Measurements from ENCODE around the gene GALM. TPM values are rescaled to one million over a fixed set of nuclear protein-coding genes. Genes with fewer than 3 reads are reported as not detected.

GALM gene
- polyA plus RNA-seq, 1 donor from 2014 or later = not detected

DNA sequence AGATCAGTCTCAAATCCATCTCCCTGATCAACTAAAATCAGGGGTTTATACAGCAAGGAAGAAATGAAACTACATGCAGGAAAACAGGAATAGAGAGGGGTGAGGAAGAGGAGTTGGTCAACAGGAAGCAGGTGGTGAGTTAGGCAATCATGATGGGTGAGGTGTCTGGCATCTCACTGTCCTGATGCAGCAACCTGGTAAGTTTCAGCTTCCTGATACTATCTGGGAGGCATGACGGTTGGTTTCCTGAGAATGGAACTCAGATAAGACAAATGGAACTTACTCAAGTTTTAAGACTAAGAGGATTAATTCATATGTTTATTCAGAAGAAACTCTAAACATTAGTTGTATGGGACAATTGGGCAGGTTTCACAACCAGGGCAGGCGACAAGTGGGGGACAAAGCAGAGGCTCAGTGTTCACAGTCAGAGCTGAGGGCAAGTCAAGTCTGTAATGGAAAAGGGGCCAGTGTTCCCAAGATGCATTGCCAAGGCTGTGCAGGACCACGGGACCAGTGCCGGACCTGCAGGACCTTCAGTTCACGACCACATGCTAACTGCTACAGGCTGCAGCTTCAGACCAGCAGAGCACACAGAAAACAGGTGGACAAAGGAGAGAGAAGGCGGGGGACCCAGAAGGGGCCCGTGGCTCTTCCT is 17.7 kb upstream of the GALM start:
- Histone ChIP-seq H3K4me3 (ENCODE audit: low read length) (no peak overlapping the region), H3K9me3 (ENCODE audit: low read length) (no peaks in the 10 kb centered on the region), H4K20me1 (ENCODE audit: insufficient read depth) (no peaks in the 10 kb centered on the region), H2AFZ (ENCODE audit: low read depth, low read length) (no peak overlapping the region), H3F3A (ENCODE audit: insufficient read depth, low read length, poor library complexity, severe bottlenecking) (no peaks in the 10 kb centered on the region), H3K9ac (ENCODE audit: low read length) (no peak overlapping the region), H3K27ac (ENCODE audit: low read length) (no peak overlapping the region), H3K4me2 (ENCODE audit: low read length) (no peak overlapping the region), H3K27me3 (ENCODE audit: insufficient read depth, low read depth, low read length) (no peaks in the 10 kb centered on the region), H3K79me2 (replicated peaks; ENCODE audit: insufficient read depth, low read length) (no peaks in the 10 kb centered on the region), H3K36me3 (ENCODE audit: insufficient read depth, low read length) (no peaks in the 10 kb centered on the region), H3K9me2 (ENCODE audit: insufficient read depth, low read length) (no peaks in the 10 kb centered on the region)
- no peak for TF ChIP-seq RAD21 (conservative IDR thresholded peaks at IDR 0.05)
- TF ChIP-seq, protein P1, sequence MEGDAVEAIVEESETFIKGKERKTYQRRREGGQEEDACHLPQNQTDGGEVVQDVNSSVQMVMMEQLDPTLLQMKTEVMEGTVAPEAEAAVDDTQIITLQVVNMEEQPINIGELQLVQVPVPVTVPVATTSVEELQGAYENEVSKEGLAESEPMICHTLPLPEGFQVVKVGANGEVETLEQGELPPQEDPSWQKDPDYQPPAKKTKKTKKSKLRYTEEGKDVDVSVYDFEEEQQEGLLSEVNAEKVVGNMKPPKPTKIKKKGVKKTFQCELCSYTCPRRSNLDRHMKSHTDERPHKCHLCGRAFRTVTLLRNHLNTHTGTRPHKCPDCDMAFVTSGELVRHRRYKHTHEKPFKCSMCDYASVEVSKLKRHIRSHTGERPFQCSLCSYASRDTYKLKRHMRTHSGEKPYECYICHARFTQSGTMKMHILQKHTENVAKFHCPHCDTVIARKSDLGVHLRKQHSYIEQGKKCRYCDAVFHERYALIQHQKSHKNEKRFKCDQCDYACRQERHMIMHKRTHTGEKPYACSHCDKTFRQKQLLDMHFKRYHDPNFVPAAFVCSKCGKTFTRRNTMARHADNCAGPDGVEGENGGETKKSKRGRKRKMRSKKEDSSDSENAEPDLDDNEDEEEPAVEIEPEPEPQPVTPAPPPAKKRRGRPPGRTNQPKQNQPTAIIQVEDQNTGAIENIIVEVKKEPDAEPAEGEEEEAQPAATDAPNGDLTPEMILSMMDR (IDR thresholded peaks at IDR 0.05; ENCODE audit: poor library complexity, severe bottlenecking) = no peak
- TF ChIP-seq EP300 (conservative IDR thresholded peaks at IDR 0.05; ENCODE audit: poor library complexity, severe bottlenecking) = no peak
- TF ChIP-seq POLR2AphosphoS5 (IDR thresholded peaks at IDR 0.05) = no peak
- TF ChIP-seq, protein P2, sequence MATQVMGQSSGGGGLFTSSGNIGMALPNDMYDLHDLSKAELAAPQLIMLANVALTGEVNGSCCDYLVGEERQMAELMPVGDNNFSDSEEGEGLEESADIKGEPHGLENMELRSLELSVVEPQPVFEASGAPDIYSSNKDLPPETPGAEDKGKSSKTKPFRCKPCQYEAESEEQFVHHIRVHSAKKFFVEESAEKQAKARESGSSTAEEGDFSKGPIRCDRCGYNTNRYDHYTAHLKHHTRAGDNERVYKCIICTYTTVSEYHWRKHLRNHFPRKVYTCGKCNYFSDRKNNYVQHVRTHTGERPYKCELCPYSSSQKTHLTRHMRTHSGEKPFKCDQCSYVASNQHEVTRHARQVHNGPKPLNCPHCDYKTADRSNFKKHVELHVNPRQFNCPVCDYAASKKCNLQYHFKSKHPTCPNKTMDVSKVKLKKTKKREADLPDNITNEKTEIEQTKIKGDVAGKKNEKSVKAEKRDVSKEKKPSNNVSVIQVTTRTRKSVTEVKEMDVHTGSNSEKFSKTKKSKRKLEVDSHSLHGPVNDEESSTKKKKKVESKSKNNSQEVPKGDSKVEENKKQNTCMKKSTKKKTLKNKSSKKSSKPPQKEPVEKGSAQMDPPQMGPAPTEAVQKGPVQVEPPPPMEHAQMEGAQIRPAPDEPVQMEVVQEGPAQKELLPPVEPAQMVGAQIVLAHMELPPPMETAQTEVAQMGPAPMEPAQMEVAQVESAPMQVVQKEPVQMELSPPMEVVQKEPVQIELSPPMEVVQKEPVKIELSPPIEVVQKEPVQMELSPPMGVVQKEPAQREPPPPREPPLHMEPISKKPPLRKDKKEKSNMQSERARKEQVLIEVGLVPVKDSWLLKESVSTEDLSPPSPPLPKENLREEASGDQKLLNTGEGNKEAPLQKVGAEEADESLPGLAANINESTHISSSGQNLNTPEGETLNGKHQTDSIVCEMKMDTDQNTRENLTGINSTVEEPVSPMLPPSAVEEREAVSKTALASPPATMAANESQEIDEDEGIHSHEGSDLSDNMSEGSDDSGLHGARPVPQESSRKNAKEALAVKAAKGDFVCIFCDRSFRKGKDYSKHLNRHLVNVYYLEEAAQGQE (IDR thresholded peaks at IDR 0.05; ENCODE audit: borderline replicate concordance) = no peak

DNA sequence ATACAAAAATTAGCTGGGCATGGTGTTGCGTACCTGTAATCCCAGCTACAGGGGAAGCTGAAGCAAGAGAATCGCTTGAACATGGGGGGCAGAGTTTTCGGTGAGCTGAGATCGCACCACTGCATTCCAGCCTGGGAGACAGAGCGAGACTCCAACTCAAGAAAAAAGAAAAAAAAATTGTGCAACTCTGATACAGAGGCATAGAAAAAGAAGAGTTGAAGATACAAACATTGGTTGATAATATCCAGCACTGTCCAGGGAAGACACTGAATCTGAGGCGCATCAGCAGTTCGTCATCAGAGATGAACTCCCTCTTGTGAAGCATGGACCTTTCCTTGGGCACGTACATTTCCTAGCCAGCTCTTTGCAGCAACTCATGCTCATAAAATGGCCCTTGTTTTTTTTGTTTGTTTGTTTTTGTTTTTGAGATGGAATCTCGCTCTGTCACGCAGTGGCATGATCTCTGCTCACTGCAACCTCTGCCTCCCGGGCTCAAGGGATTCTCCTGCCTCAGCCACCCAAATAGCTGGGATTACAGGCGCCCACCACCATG is 16.7 kb upstream of the GALM start:
- Histone ChIP-seq H3K9ac (ENCODE audit: low read length) (no peak overlapping the region), H3K4me2 (ENCODE audit: low read length) (no peak overlapping the region), H3K9me2 (ENCODE audit: insufficient read depth, low read length) (no peaks in the 10 kb centered on the region), H3K79me2 (replicated peaks; ENCODE audit: insufficient read depth, low read length) (no peaks in the 10 kb centered on the region), H3F3A (ENCODE audit: insufficient read depth, low read length, poor library complexity, severe bottlenecking) (no peaks in the 10 kb centered on the region), H3K27me3 (ENCODE audit: insufficient read depth, low read depth, low read length) (no peaks in the 10 kb centered on the region), H3K27ac (ENCODE audit: low read length) (no peak overlapping the region), H2AFZ (ENCODE audit: low read depth, low read length) (no peak overlapping the region), H3K4me3 (ENCODE audit: low read length) (no peak overlapping the region), H3K36me3 (ENCODE audit: insufficient read depth, low read length) (no peaks in the 10 kb centered on the region), H3K9me3 (ENCODE audit: low read length) (no peaks in the 10 kb centered on the region), H4K20me1 (ENCODE audit: insufficient read depth) (no peaks in the 10 kb centered on the region)
- TF ChIP-seq EZH2 (IDR thresholded peaks at IDR 0.05; ENCODE audit: borderline replicate concordance, insufficient read depth, low read length, poor library complexity, severe bottlenecking) = no peak
- no peak for TF ChIP-seq RAD21 (conservative IDR thresholded peaks at IDR 0.05)
- no peak for TF ChIP-seq TAF1 (IDR thresholded peaks at IDR 0.05; ENCODE audit: low read depth)
- TF ChIP-seq POLR2AphosphoS5 (IDR thresholded peaks at IDR 0.05) = no peak
- TF ChIP-seq MXI1 (conservative IDR thresholded peaks at IDR 0.05; ENCODE audit: poor library complexity, severe bottlenecking) = no peak
- TF ChIP-seq, protein P2 (IDR thresholded peaks at IDR 0.05; ENCODE audit: borderline replicate concordance) = no peak
- TF ChIP-seq SMC3 (conservative IDR thresholded peaks at IDR 0.05; ENCODE audit: poor library complexity) = no peak
- TF ChIP-seq, protein P1 (IDR thresholded peaks at IDR 0.05; ENCODE audit: poor library complexity, severe bottlenecking) = no peak
- no peak for TF ChIP-seq EP300 (conservative IDR thresholded peaks at IDR 0.05; ENCODE audit: poor library complexity, severe bottlenecking)
